HG02759 (cell line): ENCODE results near the gene RASSF5.
A peak's percentile ranks its signal among the peaks of the same experiment; 100 is the strongest.
"Not testable (repeated sequence)": the region's sequence is repeated elsewhere in the genome, so short reads cannot be mapped to it uniquely, and the experiment has no call there.

Source experiments
- ATAC-seq: cut with Tn5 transposase; IDR thresholded peaks from one replicate; pipeline ENCODE4 v1.9.1; 2021; ENCODE audit warnings: mild to moderate bottlenecking, moderate library complexity; ENCODE audit not compliant: unreplicated experiment

Gene RASSF5

GRCh38 chr1:206609229-206609991 is 102.1 kb downstream of the RASSF5 start:
- no peak for ATAC-seq

DNA sequence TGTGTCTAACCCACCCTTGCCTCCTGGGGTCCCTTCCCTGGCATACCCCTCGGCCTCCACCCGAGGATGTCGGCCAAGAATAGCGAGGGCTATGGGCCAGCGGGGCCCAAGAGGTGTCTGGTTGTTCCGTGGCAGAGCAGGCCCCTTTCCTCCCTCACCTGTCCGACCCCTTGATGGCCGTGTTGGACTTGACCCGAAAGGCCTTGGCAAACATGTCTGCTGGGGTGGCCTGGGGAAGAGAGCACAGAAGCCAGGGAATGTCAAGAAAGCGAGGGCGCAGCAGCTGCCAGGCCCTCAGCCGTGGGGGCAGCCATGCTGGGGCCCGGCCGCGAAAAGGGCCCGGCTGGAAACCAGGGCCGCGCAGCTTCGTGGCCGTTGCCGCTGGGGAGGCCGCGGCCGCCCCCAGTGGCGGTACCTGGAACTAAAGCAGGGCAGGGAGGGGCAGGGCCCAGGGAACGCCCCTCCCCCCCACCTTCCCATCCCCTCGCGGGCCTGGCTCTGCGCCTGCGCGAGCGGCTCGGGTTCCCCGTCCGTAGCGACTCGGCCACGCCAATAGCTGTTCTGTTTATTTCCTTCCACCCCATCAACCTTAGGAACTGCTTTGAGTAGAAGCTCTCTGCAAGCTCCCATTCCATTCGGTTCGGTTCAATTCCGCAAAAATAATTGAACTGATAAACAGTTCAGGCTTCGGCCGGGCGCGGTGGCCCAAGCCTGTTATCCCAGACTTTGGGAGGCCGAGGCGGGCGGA is 105.0 kb downstream of the RASSF5 start, which contains the start of gene EIF2D:
EIF2D (minus strand) TSS at position 337 of the 748 bp plus-strand sequence; CDS start at position 214, 123 bp downstream.
- ATAC-seq, result peak; percentile 95

GRCh38 chr1:206626396-206626795 is 119.1 kb downstream of the RASSF5 start:
- not testable (repeated sequence) for ATAC-seq

DNA sequence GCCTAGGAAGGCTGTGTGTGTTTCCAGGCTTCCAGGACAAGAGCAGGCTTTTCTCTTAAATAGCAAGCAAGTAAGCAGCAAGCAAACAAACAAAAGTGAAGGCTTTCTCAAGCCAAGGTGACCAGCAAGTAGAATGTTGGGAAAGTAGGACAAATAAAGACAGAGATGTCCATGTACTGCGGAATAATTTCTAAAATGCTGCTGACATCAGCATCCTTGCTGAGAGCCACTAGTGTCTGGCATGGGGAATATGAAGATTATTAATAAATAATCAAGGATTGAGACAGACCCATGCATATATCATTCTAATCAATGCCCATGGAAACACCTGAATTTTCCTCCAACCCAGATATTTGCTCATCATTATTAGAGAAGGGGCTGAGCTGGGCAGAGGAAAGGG is 121.6 kb downstream of the RASSF5 start:
- no peak for ATAC-seq

- no peak for ATAC-seq
Observed at GRCh38 chr1:206631085-206631509, 123.8 kb downstream of the RASSF5 start.

GRCh38 chr1:206633708-206634121 is 126.4 kb downstream of the RASSF5 start:
- no peak for ATAC-seq

GRCh38 chr1:206634365-206635079 is 127.2 kb downstream of the RASSF5 start:
- ATAC-seq, result no peak

GRCh38 chr1:206635080-206635977 is 128.0 kb downstream of the RASSF5 start, which contains the start of gene DYRK3:
TSS of gene DYRK3 (plus strand) at chr1:206635536. CDS start at chr1:206635704, 168 bp downstream.
- peak; percentile 97 for ATAC-seq

- no peak for ATAC-seq
Observed at GRCh38 chr1:206635978-206636345, 128.6 kb downstream of the RASSF5 start.

DNA sequence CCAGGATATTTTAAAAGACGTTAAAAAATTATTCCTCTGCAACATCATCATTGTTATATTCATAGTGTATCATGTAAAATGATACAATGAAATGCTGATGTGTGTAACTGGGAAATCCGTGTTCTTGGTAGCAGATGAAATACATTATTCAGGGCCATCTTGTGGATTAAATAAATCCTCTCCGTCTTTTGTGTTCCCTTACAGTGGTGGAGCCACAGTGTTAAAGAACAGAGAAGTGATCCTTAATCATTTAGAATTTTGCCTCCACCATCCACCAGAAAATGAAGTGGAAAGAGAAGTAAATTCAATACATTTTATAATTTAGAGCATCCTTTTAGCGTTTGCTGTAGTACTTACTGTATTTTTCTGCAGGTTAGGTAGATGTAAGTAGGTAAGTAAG is 129.3 kb downstream of the RASSF5 start:
- ATAC-seq, result no peak

DNA sequence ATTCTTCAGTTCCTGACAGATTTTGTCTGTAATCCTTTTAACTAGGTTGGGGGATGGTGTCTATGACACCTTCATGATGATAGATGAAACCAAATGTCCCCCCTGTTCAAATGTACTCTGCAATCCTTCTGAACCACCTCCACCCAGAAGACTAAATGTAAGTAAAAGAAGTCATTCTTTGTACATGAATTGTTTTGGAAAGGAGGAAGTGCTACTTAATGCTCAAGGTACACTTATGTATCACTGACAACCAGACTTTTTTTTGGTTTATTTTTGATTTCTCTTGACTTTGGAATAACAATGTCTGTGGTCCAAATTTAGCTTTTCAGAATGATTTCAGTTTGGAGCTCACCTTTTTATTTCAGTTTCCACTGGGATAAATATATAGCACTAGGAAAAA is 130.3 kb downstream of the RASSF5 start:
- ATAC-seq, result no peak
